ENCODE results near the gene PRR7.

Gene PRR7

GRCh38 chr5:177501874-177502678 lies 55.5 kb downstream of the PRR7 start:
- no peak for DNase-seq

GRCh38 chr5:177502886-177503285 lies 56.3 kb downstream of the PRR7 start:
- no peak for DNase-seq

GRCh38 chr5:177503351-177504085 lies 56.9 kb downstream of the PRR7 start:
- DNase-seq: no peak

- DNase-seq: no peak
These were observed 57.8 kb downstream of the PRR7 start for GRCh38 chr5:177504086-177505056.

GRCh38 chr5:177505075-177505474 lies 58.5 kb downstream of the PRR7 start:
- DNase-seq: no peak

Data from NCI-H146 (cell line).